Measurements from ENCODE around the gene A4GALT. TPM values are rescaled to one million over a fixed set of nuclear protein-coding genes. Genes with fewer than 3 reads are reported as not detected.
A peak's percentile ranks its signal among the peaks of the same experiment; 100 is the strongest.

The A4GALT gene
- total RNA-seq, 4 donors from 2014 or later: 5.8 to 13.3 (median 8.6) TPM

DNA sequence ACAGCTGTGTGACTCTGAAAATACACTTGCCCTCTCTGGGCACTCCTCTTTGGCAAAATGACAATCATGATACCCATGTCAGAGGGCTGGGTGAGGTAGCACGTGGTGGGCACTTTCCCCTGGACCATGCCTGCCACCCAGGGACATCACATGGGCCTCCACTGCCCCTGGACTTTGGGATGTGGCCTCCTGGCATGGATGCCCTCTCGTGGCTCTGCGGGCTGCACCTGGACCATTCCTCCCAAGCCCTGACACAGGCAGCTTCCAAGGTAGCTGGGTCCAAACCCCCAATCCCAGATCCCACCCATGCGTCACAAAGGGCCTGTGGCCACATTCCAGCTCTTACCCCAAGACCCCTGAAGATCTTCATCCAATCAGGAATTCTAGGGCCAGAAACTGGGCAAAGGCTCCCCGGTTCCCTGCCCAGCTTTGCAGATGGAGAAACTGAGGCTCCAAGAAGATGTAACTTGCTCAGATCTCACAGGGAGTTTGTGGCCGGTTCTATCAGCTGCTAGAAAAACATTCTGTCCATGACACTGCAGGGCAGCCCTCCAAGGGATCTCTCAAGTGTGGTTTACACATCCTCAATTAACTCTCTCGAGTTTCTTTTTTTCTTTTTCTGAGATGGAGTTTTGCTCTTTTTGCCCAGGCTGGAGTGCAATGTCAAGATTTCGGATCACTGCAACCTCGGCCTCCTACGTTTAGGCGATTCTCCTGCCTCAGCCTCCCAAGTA, 36.0 kb downstream of the A4GALT start:
- in situ Hi-C loops (cut with MboI; ENCODE audit: low sequenced_read_pairs in 4 of 4): no loop called here
- no peak for ATAC-seq
- peaks cover 80 to 85% of the 10 kb centered on the region in 2 donors for H3K4me1 ChIP-seq
- TF ChIP-seq, protein P1, sequence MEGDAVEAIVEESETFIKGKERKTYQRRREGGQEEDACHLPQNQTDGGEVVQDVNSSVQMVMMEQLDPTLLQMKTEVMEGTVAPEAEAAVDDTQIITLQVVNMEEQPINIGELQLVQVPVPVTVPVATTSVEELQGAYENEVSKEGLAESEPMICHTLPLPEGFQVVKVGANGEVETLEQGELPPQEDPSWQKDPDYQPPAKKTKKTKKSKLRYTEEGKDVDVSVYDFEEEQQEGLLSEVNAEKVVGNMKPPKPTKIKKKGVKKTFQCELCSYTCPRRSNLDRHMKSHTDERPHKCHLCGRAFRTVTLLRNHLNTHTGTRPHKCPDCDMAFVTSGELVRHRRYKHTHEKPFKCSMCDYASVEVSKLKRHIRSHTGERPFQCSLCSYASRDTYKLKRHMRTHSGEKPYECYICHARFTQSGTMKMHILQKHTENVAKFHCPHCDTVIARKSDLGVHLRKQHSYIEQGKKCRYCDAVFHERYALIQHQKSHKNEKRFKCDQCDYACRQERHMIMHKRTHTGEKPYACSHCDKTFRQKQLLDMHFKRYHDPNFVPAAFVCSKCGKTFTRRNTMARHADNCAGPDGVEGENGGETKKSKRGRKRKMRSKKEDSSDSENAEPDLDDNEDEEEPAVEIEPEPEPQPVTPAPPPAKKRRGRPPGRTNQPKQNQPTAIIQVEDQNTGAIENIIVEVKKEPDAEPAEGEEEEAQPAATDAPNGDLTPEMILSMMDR (IDR thresholded peaks at IDR 0.05 in 4 of 5, conservative IDR thresholded peaks at IDR 0.05 in 1 of 5): no peak
- no peak for TF ChIP-seq POLR2A (IDR thresholded peaks at IDR 0.05)
- H3K4me3 ChIP-seq: no peak overlapping the region
- H3K9me3 ChIP-seq: no peaks in the 10 kb centered on the region
- H3K27ac ChIP-seq: peak overlapping the region; percentile 91 to 99 (median 97)
- H3K27me3 ChIP-seq: no peaks in the 10 kb centered on the region
- peak; percentile 55 to 63 for DNase-seq
- no peaks in the 10 kb centered on the region for H3K36me3 ChIP-seq
- intact Hi-C loops (cut with DNase I; ENCODE audit: low total_unique reads): loop anchor here (5.0 kb wide), 1 partner anchor 37 kb away; the partner anchor contains the start of gene CYB5R3

DNA sequence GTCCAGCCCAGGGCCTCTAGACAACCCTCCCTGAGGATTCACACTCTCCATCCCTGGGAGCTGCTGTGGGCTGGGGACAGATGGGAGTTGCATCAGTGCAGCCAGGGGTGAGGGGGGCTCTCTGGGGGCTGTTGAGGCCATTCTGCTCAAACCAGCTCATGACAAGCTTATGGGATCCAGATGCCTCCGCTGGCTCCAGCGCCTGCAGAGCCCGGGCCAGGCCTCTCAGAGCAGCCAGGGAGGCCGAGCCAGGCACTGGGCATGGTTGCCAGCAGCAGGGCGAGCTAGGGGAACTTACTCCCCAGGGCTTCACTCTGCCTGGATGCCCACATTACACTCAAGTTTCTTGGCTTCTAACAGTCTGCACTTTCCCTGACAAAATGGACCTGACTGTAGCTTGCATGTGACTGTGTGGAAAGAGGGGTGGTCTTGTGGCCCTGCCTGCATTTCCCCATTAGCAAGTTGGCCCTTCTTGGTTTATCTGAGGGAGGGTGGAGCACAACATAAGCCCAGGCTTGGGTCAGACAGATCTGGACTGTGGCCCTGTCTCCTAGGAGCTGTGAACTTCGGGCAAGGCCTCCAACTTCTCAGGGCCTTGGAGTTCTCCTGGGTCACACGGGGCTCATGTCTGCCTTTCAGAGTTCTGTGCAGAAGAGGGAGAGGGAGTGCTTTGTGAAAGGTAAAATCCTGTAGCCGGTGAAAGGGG, 36.9 kb downstream of the A4GALT start:
- Histone ChIP-seq H3K4me3 (no peak overlapping the region), H3K36me3 (no peaks in the 10 kb centered on the region), H3K27me3 (no peaks in the 10 kb centered on the region), H3K27ac (peak overlapping the region; percentile 91 to 99 (median 97)), H3K9me3 (no peaks in the 10 kb centered on the region), H3K4me1 (peaks cover 71 to 76% of the 10 kb centered on the region in 2 donors)
- TF ChIP-seq, protein P1 (IDR thresholded peaks at IDR 0.05 in 4 of 5, conservative IDR thresholded peaks at IDR 0.05 in 1 of 5): no peak
- intact Hi-C loops (cut with DNase I; ENCODE audit: low total_unique reads) (no loop called here), in situ Hi-C loops (cut with MboI; ENCODE audit: low sequenced_read_pairs in 4 of 4) (no loop called here)
- ATAC-seq: no peak
- peak in 1 of 2 donors; percentile 71 for DNase-seq

- H3K36me3 ChIP-seq: no peaks in the 10 kb centered on the region
- peak overlapping the region; percentile 91 to 99 (median 97) for H3K27ac ChIP-seq
- no peaks in the 10 kb centered on the region for H3K9me3 ChIP-seq
- in situ Hi-C loops (cut with MboI; ENCODE audit: low sequenced_read_pairs in 4 of 4) (no loop called here), intact Hi-C loops (cut with DNase I; ENCODE audit: low total_unique reads) (no loop called here)
- peaks cover 63 to 71% of the 10 kb centered on the region in 2 donors for H3K4me1 ChIP-seq
- no peak for DNase-seq
- no peaks in the 10 kb centered on the region for H3K27me3 ChIP-seq
- no peak for ATAC-seq
- TF ChIP-seq, protein P1 (IDR thresholded peaks at IDR 0.05 in 4 of 5, conservative IDR thresholded peaks at IDR 0.05 in 1 of 5): no peak
- TF ChIP-seq POLR2A (IDR thresholded peaks at IDR 0.05): no peak
- H3K4me3 ChIP-seq: no peak overlapping the region
Observed at GRCh38 chr22:42682113-42682851, 38.4 kb downstream of the A4GALT start.

GRCh38 chr22:42680648-42681047, 40.0 kb downstream of the A4GALT start:
- Histone ChIP-seq H3K36me3 (no peaks in the 10 kb centered on the region), H3K4me3 (no peak overlapping the region), H3K4me1 (peaks cover 56 to 66% of the 10 kb centered on the region in 2 donors), H3K9me3 (no peaks in the 10 kb centered on the region), H3K27me3 (no peaks in the 10 kb centered on the region), H3K27ac (peak overlapping the region in 3 of 4 donors; percentile 24 to 58 (median 31))
- ATAC-seq: peak; percentile 26 to 57
- intact Hi-C loops (cut with DNase I; ENCODE audit: low total_unique reads) (no loop called here), in situ Hi-C loops (cut with MboI; ENCODE audit: low sequenced_read_pairs in 4 of 4) (no loop called here)
- peak in 1 of 2 donors; percentile 58 for DNase-seq
- no peak for TF ChIP-seq POLR2A (IDR thresholded peaks at IDR 0.05)
- TF ChIP-seq, protein P1 (IDR thresholded peaks at IDR 0.05 in 4 of 5, conservative IDR thresholded peaks at IDR 0.05 in 1 of 5): no peak

All from gastrocnemius medialis (tissue), 4 donors.